Neural cell (in vitro differentiated cells): ENCODE data around the gene ERMN. TPM values are rescaled to one million over a fixed set of nuclear protein-coding genes. Genes with fewer than 3 reads are reported as not detected.

Source experiments
- H2AFZ ChIP-seq: fragments of 200-600, 300-800 bp; sonication (generic), shearing (Covaris generic); 2 replicates; pipeline ENCODE4 v1.6.0; 2014; ENCODE audit warnings: low read depth, mild to moderate bottlenecking, antibody characterized with exemption, low read length, moderate library complexity
- H3F3A ChIP-seq: fragments of 200-600 bp; shearing (Covaris generic); 2 replicates; pipeline ENCODE4 v1.6.1; 2016; ENCODE audit warnings: mild to moderate bottlenecking, moderate library complexity, mixed read lengths, antibody characterized with exemption, low read length; ENCODE audit not compliant: insufficient read depth, poor library complexity, severe bottlenecking
- H3K27ac ChIP-seq: fragments of 200-600, 300-800 bp; sonication (generic), shearing (Covaris generic); 2 replicates; pipeline ENCODE4 v1.5.1; 2014; ENCODE audit warnings: mild to moderate bottlenecking, low read length, moderate library complexity
- H3K27me3 ChIP-seq: fragments of 300-800, 200-600 bp; sonication (generic), shearing (Covaris generic); 2 replicates; pipeline ENCODE4 v1.6.0; 2014; ENCODE audit warnings: mild to moderate bottlenecking, low read depth, low read length, moderate library complexity; ENCODE audit not compliant: insufficient read depth
- H3K36me3 ChIP-seq: fragments of 300-800, 200-600 bp; sonication (generic), shearing (Covaris generic); 2 replicates; pipeline ENCODE4 v1.5.1; 2014; ENCODE audit warnings: mild to moderate bottlenecking, antibody characterized with exemption, low read length, moderate library complexity; ENCODE audit not compliant: insufficient read depth
- H3K4me2 ChIP-seq: fragments of 300-800, 200-600 bp; sonication (generic), shearing (Covaris generic); 2 replicates; pipeline ENCODE4 v1.6.0; 2014; ENCODE audit warnings: mild to moderate bottlenecking, low read length
- H3K4me3 ChIP-seq: fragments of 300-800, 200-600 bp; sonication (generic), shearing (Covaris generic); 2 replicates; pipeline ENCODE4 v1.5.1; 2014; ENCODE audit warnings: mild to moderate bottlenecking, low read length, moderate library complexity
- H3K79me2 ChIP-seq: fragments of 200-600 bp; shearing (Covaris generic); replicated peaks from 2 replicates; pipeline ENCODE4 v1.6.0; 2014; ENCODE audit warnings: mild to moderate bottlenecking, low read length, moderate library complexity; ENCODE audit not compliant: insufficient read depth
- H3K9ac ChIP-seq: fragments of 300-800, 200-600 bp; sonication (generic), shearing (Covaris generic); 2 replicates; pipeline ENCODE4 v1.6.1; 2016; ENCODE audit warnings: mild to moderate bottlenecking, low read length, mixed read lengths
- H3K9me2 ChIP-seq: fragments of 200-600 bp; shearing (Covaris generic); 2 replicates; pipeline ENCODE4 v1.6.1; 2016; ENCODE audit warnings: mild to moderate bottlenecking, low read length, mixed read lengths; ENCODE audit not compliant: insufficient read depth
- H3K9me3 ChIP-seq: fragments of 200-600, 300-800 bp; sonication (generic), shearing (Covaris generic); 2 replicates; pipeline ENCODE4 v1.6.1; 2016; ENCODE audit warnings: mild to moderate bottlenecking, mixed run types, low read length, moderate library complexity, mixed read lengths
- H4K20me1 ChIP-seq: fragments of 200-600 bp; shearing (Covaris generic); 2 replicates; pipeline ENCODE4 v1.6.1; 2016; ENCODE audit warnings: mild to moderate bottlenecking, mixed run types; ENCODE audit not compliant: insufficient read depth
- EP300 ChIP-seq: fragments of 450-650 bp; conservative IDR thresholded peaks from 2 replicates; pipeline ENCODE4 v1.6.1; 2014; ENCODE audit warnings: antibody characterized with exemption, mild to moderate bottlenecking, moderate library complexity; ENCODE audit not compliant: poor library complexity, severe bottlenecking
- EZH2 ChIP-seq: fragments of 200-600, 300-800 bp; shearing (Covaris generic), sonication (generic); IDR thresholded peaks from 2 replicates; pipeline ENCODE4 v1.6.1; 2014; ENCODE audit warnings: antibody characterized with exemption, low read length, borderline replicate concordance, mild to moderate bottlenecking; ENCODE audit not compliant: insufficient read depth, poor library complexity, severe bottlenecking
- POLR2AphosphoS5 ChIP-seq: IDR thresholded peaks from 2 replicates; pipeline ENCODE4 v1.6.1; 2012
- RAD21 ChIP-seq: fragments of 450-650 bp; conservative IDR thresholded peaks from 2 replicates; pipeline ENCODE4 v1.6.1; 2014; ENCODE audit warnings: antibody characterized with exemption, mild to moderate bottlenecking, moderate library complexity
- SMC3 ChIP-seq: fragments of 450-650 bp; conservative IDR thresholded peaks from 2 replicates; pipeline ENCODE4 v1.6.1; 2014; ENCODE audit warnings: antibody characterized with exemption, mild to moderate bottlenecking, moderate library complexity; ENCODE audit not compliant: poor library complexity
- TAF1 ChIP-seq: IDR thresholded peaks from 2 replicates; pipeline ENCODE4 v1.6.1; 2012; ENCODE audit warnings: low read depth
- polyA plus RNA-seq: library from polyadenylated mRNA; depleted of rRNA; stranded (reverse); fragments of >200 nt; gene quantifications from 2 replicates; pipeline ENCODE4 v1.2.3, GENCODE V29; 2014
- TF ChIP-seq, protein P1 (sequence below): IDR thresholded peaks from 2 replicates; pipeline ENCODE4 v1.6.1; 2012; ENCODE audit warnings: borderline replicate concordance
- TF ChIP-seq, protein P2 (sequence below): fragments of 450-650 bp; IDR thresholded peaks from 2 replicates; pipeline ENCODE4 v1.5.1; 2014; ENCODE audit warnings: antibody characterized with exemption, mild to moderate bottlenecking, moderate library complexity; ENCODE audit not compliant: poor library complexity, severe bottlenecking

Gene ERMN
- polyA plus RNA-seq, 1 donor from 2014 or later: not detected

DNA sequence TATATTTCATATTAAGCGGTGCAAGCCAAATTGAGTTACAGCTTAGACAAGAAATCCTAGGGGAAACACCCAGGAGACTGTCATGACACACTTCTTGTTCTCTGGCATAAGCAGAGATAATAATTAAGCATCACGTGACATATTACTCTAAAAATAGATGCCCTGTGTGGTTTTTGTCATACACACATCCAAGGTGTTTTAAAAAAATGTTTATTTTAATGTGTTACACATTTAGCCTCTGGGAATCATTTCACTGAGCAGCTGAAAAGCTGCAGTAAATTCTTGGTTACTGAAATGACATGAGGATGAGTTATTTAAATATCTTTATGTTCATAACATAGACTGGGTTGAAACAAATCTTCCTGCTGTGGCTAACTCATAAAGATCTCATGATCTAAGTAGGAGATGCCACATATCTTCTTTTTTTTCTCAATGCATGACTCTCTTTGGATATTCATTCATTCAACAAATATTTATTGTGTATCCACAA lies 38.0 kb upstream of the ERMN start:
- Histone ChIP-seq H3F3A (no peaks in the 10 kb centered on the region), H2AFZ (no peak overlapping the region), H3K79me2 (no peaks in the 10 kb centered on the region), H3K4me3 (peak overlapping the region; percentile 11), H3K4me2 (peak overlapping the region; percentile 33), H4K20me1 (no peaks in the 10 kb centered on the region), H3K9ac (no peak overlapping the region), H3K9me2 (no peaks in the 10 kb centered on the region), H3K9me3 (no peaks in the 10 kb centered on the region), H3K36me3 (no peaks in the 10 kb centered on the region), H3K27me3 (no peaks in the 10 kb centered on the region), H3K27ac (peak overlapping the region; percentile 52)
- TF ChIP-seq EP300: peak; percentile 79
- TF ChIP-seq, protein P1, sequence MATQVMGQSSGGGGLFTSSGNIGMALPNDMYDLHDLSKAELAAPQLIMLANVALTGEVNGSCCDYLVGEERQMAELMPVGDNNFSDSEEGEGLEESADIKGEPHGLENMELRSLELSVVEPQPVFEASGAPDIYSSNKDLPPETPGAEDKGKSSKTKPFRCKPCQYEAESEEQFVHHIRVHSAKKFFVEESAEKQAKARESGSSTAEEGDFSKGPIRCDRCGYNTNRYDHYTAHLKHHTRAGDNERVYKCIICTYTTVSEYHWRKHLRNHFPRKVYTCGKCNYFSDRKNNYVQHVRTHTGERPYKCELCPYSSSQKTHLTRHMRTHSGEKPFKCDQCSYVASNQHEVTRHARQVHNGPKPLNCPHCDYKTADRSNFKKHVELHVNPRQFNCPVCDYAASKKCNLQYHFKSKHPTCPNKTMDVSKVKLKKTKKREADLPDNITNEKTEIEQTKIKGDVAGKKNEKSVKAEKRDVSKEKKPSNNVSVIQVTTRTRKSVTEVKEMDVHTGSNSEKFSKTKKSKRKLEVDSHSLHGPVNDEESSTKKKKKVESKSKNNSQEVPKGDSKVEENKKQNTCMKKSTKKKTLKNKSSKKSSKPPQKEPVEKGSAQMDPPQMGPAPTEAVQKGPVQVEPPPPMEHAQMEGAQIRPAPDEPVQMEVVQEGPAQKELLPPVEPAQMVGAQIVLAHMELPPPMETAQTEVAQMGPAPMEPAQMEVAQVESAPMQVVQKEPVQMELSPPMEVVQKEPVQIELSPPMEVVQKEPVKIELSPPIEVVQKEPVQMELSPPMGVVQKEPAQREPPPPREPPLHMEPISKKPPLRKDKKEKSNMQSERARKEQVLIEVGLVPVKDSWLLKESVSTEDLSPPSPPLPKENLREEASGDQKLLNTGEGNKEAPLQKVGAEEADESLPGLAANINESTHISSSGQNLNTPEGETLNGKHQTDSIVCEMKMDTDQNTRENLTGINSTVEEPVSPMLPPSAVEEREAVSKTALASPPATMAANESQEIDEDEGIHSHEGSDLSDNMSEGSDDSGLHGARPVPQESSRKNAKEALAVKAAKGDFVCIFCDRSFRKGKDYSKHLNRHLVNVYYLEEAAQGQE: no peak
- no peak for TF ChIP-seq RAD21
- peak; percentile 75 for TF ChIP-seq POLR2AphosphoS5
- TF ChIP-seq SMC3: no peak

DNA sequence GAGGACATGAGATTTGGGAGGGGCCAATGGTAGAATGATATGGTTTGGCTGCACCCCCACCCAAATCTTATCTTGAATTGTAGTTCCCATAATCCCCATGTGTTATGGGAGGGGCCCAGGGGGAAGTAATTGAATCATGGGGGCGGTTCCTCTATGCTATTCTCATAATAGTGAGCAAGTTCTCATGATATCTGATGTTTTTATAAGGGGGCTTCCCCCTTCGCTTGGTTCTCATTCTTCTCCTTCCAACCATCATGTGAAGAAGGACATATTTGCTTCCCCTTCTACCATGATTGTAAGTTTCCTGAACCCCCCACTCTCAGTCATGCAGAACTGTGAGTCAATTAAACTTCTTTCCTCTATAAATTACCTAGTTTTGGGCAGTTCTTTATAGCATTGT lies 37.0 kb upstream of the ERMN start:
- Histone ChIP-seq H3K9ac (no peak overlapping the region), H2AFZ (no peak overlapping the region), H3K9me2 (no peaks in the 10 kb centered on the region), H3K27ac (no peak overlapping the region), H3K27me3 (no peaks in the 10 kb centered on the region), H3K4me2 (no peak overlapping the region), H3F3A (no peaks in the 10 kb centered on the region), H3K4me3 (no peak overlapping the region), H3K9me3 (no peaks in the 10 kb centered on the region), H3K79me2 (no peaks in the 10 kb centered on the region), H3K36me3 (no peaks in the 10 kb centered on the region), H4K20me1 (no peaks in the 10 kb centered on the region)
- TF ChIP-seq, protein P2, sequence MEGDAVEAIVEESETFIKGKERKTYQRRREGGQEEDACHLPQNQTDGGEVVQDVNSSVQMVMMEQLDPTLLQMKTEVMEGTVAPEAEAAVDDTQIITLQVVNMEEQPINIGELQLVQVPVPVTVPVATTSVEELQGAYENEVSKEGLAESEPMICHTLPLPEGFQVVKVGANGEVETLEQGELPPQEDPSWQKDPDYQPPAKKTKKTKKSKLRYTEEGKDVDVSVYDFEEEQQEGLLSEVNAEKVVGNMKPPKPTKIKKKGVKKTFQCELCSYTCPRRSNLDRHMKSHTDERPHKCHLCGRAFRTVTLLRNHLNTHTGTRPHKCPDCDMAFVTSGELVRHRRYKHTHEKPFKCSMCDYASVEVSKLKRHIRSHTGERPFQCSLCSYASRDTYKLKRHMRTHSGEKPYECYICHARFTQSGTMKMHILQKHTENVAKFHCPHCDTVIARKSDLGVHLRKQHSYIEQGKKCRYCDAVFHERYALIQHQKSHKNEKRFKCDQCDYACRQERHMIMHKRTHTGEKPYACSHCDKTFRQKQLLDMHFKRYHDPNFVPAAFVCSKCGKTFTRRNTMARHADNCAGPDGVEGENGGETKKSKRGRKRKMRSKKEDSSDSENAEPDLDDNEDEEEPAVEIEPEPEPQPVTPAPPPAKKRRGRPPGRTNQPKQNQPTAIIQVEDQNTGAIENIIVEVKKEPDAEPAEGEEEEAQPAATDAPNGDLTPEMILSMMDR: no peak
- TF ChIP-seq RAD21 (no peak), EZH2 (no peak), TAF1 (no peak), EP300 (no peak), POLR2AphosphoS5 (no peak), SMC3 (no peak)
- TF ChIP-seq, protein P1: no peak
